ENCODE results near the gene ZNF620. TPM values are rescaled to one million over a fixed set of nuclear protein-coding genes. Genes with fewer than 3 reads are reported as not detected.

Gene ZNF620
- polyA plus RNA-seq, 1 donor from 2014 or later = 20.2 TPM

DNA sequence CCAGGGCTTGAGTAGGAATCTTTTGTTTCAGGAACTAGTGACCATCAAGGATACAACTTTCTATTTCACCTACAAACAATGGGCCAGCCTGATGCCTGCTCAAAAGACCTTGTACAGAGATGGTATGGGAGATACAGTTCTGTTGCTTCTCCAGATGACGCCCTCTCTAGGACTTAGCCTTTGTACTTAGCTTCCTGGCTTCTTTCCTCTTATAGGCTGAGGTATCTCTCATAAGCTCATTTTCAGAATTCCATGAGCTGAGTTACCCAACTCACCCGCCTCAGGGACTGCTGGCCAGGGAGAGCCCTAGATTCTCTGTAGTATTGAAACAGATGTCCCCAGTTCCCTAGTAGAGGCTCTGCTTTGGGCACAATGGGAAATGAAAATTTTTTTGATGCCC, 8.6 kb upstream of the ZNF620 start:
- Histone ChIP-seq H3F3A (ENCODE audit: insufficient read depth, low read length, poor library complexity, severe bottlenecking) (no peaks in the 10 kb centered on the region), H3K9me2 (ENCODE audit: insufficient read depth, low read length) (no peaks in the 10 kb centered on the region), H3K36me3 (ENCODE audit: insufficient read depth, low read length) (no peaks in the 10 kb centered on the region), H3K9me3 (ENCODE audit: low read length) (no peaks in the 10 kb centered on the region), H3K27ac (ENCODE audit: low read length) (no peak overlapping the region), H3K79me2 (replicated peaks; ENCODE audit: insufficient read depth, low read length) (no peaks in the 10 kb centered on the region), H3K27me3 (ENCODE audit: insufficient read depth, low read depth, low read length) (no peaks in the 10 kb centered on the region), H3K9ac (ENCODE audit: low read length) (no peak overlapping the region), H3K4me2 (ENCODE audit: low read length) (no peak overlapping the region), H3K4me3 (ENCODE audit: low read length) (no peak overlapping the region), H2AFZ (ENCODE audit: low read depth, low read length) (no peak overlapping the region), H4K20me1 (ENCODE audit: insufficient read depth) (no peaks in the 10 kb centered on the region)
- TF ChIP-seq EZH2 (IDR thresholded peaks at IDR 0.05; ENCODE audit: borderline replicate concordance, insufficient read depth, low read length, poor library complexity, severe bottlenecking) (no peak), RAD21 (conservative IDR thresholded peaks at IDR 0.05) (no peak), EP300 (conservative IDR thresholded peaks at IDR 0.05; ENCODE audit: poor library complexity, severe bottlenecking) (no peak), SMC3 (conservative IDR thresholded peaks at IDR 0.05; ENCODE audit: poor library complexity) (no peak), MXI1 (conservative IDR thresholded peaks at IDR 0.05; ENCODE audit: poor library complexity, severe bottlenecking) (no peak)
- TF ChIP-seq, protein P1, sequence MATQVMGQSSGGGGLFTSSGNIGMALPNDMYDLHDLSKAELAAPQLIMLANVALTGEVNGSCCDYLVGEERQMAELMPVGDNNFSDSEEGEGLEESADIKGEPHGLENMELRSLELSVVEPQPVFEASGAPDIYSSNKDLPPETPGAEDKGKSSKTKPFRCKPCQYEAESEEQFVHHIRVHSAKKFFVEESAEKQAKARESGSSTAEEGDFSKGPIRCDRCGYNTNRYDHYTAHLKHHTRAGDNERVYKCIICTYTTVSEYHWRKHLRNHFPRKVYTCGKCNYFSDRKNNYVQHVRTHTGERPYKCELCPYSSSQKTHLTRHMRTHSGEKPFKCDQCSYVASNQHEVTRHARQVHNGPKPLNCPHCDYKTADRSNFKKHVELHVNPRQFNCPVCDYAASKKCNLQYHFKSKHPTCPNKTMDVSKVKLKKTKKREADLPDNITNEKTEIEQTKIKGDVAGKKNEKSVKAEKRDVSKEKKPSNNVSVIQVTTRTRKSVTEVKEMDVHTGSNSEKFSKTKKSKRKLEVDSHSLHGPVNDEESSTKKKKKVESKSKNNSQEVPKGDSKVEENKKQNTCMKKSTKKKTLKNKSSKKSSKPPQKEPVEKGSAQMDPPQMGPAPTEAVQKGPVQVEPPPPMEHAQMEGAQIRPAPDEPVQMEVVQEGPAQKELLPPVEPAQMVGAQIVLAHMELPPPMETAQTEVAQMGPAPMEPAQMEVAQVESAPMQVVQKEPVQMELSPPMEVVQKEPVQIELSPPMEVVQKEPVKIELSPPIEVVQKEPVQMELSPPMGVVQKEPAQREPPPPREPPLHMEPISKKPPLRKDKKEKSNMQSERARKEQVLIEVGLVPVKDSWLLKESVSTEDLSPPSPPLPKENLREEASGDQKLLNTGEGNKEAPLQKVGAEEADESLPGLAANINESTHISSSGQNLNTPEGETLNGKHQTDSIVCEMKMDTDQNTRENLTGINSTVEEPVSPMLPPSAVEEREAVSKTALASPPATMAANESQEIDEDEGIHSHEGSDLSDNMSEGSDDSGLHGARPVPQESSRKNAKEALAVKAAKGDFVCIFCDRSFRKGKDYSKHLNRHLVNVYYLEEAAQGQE (IDR thresholded peaks at IDR 0.05; ENCODE audit: borderline replicate concordance) = no peak

DNA sequence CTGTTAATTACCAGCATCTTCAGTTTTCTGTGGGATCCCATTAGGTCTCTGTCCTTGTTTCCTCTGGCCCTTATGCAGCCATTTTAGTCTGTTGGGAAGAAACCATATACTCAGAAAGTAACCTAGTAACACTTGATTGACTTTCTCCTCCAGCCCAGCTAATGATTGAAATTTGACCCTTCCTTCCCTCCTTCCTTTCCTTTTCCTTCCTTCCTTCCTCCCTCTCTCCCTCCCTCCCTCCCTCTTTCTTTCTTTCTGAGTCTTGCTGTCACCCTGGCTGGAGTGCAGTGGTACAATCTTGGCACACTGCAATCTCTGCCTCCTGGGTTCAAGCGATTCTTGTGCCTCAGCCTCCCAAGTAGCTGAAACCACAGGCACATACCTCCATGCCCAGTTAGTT, 5.9 kb upstream of the ZNF620 start:
- H3K36me3 ChIP-seq (ENCODE audit: insufficient read depth, low read length) = no peaks in the 10 kb centered on the region
- no peaks in the 10 kb centered on the region for H3K9me2 ChIP-seq (ENCODE audit: insufficient read depth, low read length)
- H3K27ac ChIP-seq (ENCODE audit: low read length) = no peak overlapping the region
- H3K4me2 ChIP-seq (ENCODE audit: low read length) = no peak overlapping the region
- H2AFZ ChIP-seq (ENCODE audit: low read depth, low read length) = no peak overlapping the region
- no peak overlapping the region for H3K9ac ChIP-seq (ENCODE audit: low read length)
- H3F3A ChIP-seq (ENCODE audit: insufficient read depth, low read length, poor library complexity, severe bottlenecking) = no peaks in the 10 kb centered on the region
- no peak for TF ChIP-seq RAD21 (conservative IDR thresholded peaks at IDR 0.05)
- no peak for TF ChIP-seq EZH2 (IDR thresholded peaks at IDR 0.05; ENCODE audit: borderline replicate concordance, insufficient read depth, low read length, poor library complexity, severe bottlenecking)
- TF ChIP-seq, protein P1 (IDR thresholded peaks at IDR 0.05; ENCODE audit: borderline replicate concordance) = no peak
- no peak for TF ChIP-seq SMC3 (conservative IDR thresholded peaks at IDR 0.05; ENCODE audit: poor library complexity)
- no peak for TF ChIP-seq EP300 (conservative IDR thresholded peaks at IDR 0.05; ENCODE audit: poor library complexity, severe bottlenecking)
- TF ChIP-seq TAF1 (IDR thresholded peaks at IDR 0.05; ENCODE audit: low read depth) = no peak
- no peak for TF ChIP-seq POLR2AphosphoS5 (IDR thresholded peaks at IDR 0.05)
- no peak for TF ChIP-seq MXI1 (conservative IDR thresholded peaks at IDR 0.05; ENCODE audit: poor library complexity, severe bottlenecking)
- TF ChIP-seq, protein P2, sequence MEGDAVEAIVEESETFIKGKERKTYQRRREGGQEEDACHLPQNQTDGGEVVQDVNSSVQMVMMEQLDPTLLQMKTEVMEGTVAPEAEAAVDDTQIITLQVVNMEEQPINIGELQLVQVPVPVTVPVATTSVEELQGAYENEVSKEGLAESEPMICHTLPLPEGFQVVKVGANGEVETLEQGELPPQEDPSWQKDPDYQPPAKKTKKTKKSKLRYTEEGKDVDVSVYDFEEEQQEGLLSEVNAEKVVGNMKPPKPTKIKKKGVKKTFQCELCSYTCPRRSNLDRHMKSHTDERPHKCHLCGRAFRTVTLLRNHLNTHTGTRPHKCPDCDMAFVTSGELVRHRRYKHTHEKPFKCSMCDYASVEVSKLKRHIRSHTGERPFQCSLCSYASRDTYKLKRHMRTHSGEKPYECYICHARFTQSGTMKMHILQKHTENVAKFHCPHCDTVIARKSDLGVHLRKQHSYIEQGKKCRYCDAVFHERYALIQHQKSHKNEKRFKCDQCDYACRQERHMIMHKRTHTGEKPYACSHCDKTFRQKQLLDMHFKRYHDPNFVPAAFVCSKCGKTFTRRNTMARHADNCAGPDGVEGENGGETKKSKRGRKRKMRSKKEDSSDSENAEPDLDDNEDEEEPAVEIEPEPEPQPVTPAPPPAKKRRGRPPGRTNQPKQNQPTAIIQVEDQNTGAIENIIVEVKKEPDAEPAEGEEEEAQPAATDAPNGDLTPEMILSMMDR (IDR thresholded peaks at IDR 0.05; ENCODE audit: poor library complexity, severe bottlenecking) = no peak
- H3K27me3 ChIP-seq (ENCODE audit: insufficient read depth, low read depth, low read length) = no peaks in the 10 kb centered on the region
- no peak overlapping the region for H3K4me3 ChIP-seq (ENCODE audit: low read length)
- H3K79me2 ChIP-seq (replicated peaks; ENCODE audit: insufficient read depth, low read length) = no peaks in the 10 kb centered on the region
- no peaks in the 10 kb centered on the region for H3K9me3 ChIP-seq (ENCODE audit: low read length)
- no peaks in the 10 kb centered on the region for H4K20me1 ChIP-seq (ENCODE audit: insufficient read depth)

All from neural cell (in vitro differentiated cells).